ENCODE data around the gene TPRN.
A peak's percentile ranks its signal among the peaks of the same experiment; 100 is the strongest.

Gene TPRN

GRCh38 chr9:137215196-137215986 lies 14.8 kb upstream of the TPRN start:
- H3K27ac ChIP-seq: no peak overlapping the region

GRCh38 chr9:137214620-137215019 lies 14.1 kb upstream of the TPRN start:
- no peak overlapping the region for H3K27ac ChIP-seq
- TF ChIP-seq ZFX (IDR thresholded peaks at IDR 0.05; ENCODE audit: borderline replicate concordance): no peak
- no peak for TF ChIP-seq CTCF (IDR thresholded peaks at IDR 0.05)

More at GRCh38 chr9:137215196-137215986, 14.8 kb upstream of the TPRN start:
- no peak for TF ChIP-seq CTCF (IDR thresholded peaks at IDR 0.05)
- no peak for TF ChIP-seq ZFX (IDR thresholded peaks at IDR 0.05; ENCODE audit: borderline replicate concordance)

DNA sequence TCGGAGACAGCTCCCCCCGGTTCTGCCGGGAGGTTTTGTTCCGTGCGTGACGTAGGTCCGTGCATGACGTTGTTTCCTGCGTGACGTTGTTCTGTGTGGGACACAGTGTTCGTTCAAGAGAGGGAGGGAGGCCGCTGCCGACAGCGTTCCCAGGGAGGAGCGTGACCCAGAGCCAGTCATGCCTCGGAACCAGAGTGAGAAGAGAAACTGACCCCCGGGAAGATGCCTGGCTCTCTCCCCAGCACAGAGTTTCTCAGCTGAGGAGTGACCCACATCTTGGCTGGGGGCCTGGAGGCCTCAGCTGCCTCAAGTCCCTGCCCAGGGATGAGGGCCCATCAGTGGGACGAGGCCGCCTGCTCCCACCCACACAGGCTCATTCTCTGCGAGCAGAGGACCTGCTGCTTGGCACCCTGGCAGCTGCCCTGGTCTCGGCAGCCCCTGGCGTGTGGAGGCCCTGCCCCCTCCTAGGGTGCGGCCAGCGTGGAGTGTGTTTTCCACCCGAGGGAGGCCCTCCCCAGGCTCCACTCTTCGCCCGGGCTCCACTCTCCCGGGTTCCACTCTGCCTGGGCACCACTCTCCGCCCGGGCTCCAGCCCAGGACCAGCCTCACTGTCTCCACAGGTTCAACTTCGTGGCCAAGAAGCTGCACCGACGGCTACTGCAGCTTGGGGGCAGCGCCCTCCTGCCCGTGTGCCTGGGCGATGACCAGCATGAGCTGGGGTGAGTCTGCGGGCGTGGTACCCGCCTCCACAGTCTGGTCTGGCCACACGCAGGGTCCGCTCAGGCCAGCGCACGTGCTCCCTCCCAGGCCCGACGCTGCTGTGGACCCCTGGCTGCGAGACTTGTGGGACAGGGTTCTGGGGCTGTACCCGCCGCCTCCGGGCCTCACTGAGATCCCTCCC lies 12.9 kb upstream of the TPRN start:
- no peak overlapping the region for H3K27ac ChIP-seq
- TF ChIP-seq ZFX (IDR thresholded peaks at IDR 0.05; ENCODE audit: borderline replicate concordance) (no peak), CTCF (IDR thresholded peaks at IDR 0.05) (peak; percentile 38)

DNA sequence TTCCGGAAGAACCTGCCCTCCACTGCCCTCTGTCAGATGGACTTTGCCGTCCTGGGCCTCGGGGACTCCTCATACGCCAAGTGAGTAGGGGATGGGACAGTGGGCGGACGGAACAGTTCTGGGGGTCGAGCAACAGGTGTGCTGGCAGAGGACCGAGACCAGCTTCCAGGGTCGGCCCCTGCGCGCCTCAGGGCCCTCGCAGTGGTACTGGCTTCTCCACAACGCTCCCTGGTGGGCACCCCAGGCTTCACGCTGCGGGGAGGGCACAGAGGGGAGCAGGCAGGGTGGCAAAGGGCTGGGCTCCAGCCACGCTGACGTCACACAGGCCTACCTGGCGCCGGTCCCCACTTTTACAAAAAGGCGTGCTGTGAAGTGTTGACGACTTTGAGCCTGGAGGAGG lies 12.0 kb upstream of the TPRN start:
- TF ChIP-seq CTCF (IDR thresholded peaks at IDR 0.05): no peak
- no peak for TF ChIP-seq ZFX (IDR thresholded peaks at IDR 0.05; ENCODE audit: borderline replicate concordance)
- no peak overlapping the region for H3K27ac ChIP-seq

GRCh38 chr9:137211532-137211931 lies 11.0 kb upstream of the TPRN start:
- H3K27ac ChIP-seq: no peak overlapping the region
- no peak for TF ChIP-seq CTCF (IDR thresholded peaks at IDR 0.05)
- TF ChIP-seq ZFX (IDR thresholded peaks at IDR 0.05; ENCODE audit: borderline replicate concordance): no peak

DNA sequence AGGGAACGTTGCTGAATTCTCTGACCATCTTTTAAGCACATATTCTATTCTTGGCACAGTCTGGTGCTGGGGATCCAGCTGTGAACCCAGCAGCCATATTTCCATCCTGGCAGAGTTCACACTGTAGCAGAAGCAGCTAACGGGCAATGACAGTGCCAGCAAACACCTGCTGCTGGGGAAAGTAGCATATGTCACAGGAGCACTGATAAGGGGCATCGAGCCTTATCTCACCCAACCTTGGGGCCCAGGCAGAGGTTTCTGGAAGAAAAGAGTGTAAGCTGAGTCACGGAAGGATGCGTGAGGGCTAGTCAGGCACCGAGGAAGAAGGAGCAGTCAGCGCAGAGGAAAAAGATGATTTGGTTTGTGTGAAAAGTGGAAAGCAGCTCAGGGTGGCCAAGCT lies 6.1 kb upstream of the TPRN start:
- TF ChIP-seq ZFX (IDR thresholded peaks at IDR 0.05; ENCODE audit: borderline replicate concordance) (no peak), CTCF (IDR thresholded peaks at IDR 0.05) (no peak)
- H3K27ac ChIP-seq: peak overlapping the region; percentile 72; the same call in 1 of the 2 replicates

Measured in 22Rv1 (cell line).